GM12801 (cell line): ENCODE results near the gene TAS1R2.

Experiments
- TF ChIP-seq, protein P1 (sequence below): IDR thresholded peaks from one replicate; pipeline ENCODE4 v1.5.1; 2011; ENCODE audit warnings: control low read depth; ENCODE audit not compliant: insufficient read length; ENCODE audit errors: extremely low read depth

Gene TAS1R2

DNA sequence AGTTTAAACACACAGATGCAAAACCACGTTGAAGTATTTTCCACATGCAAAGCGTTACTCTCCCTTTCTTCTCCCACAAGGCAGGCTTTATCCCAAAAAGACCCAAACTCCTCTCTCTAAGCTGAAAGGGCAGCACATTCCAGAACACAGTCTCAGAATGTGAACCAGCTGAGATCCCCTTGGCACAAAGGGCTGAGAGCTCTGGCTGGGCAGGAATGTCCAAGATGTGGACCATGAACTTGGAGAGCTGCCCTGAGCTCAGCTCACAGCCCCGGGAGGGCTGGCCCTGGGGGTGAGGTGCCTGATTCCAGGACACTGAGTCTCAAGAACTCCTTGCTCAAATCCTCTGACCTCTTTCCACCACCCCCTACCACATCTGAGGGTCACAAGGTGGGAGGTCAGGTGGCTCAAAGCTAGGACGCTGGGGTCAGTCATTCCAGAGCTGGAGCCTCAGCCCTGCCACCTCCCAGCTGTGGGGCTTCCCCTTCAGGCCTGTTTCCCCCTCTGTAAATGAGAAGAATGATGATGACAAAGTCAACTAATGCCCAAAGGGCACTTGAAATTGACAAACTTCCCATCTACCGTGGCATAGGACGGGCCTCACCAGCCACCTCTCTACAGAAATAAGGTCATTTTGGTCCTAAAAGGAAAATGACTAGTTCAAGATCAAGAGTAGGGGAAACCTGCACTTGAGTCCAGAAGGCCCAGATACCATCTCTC lies 31.4 kb upstream of the TAS1R2 start:
- TF ChIP-seq, protein P1, sequence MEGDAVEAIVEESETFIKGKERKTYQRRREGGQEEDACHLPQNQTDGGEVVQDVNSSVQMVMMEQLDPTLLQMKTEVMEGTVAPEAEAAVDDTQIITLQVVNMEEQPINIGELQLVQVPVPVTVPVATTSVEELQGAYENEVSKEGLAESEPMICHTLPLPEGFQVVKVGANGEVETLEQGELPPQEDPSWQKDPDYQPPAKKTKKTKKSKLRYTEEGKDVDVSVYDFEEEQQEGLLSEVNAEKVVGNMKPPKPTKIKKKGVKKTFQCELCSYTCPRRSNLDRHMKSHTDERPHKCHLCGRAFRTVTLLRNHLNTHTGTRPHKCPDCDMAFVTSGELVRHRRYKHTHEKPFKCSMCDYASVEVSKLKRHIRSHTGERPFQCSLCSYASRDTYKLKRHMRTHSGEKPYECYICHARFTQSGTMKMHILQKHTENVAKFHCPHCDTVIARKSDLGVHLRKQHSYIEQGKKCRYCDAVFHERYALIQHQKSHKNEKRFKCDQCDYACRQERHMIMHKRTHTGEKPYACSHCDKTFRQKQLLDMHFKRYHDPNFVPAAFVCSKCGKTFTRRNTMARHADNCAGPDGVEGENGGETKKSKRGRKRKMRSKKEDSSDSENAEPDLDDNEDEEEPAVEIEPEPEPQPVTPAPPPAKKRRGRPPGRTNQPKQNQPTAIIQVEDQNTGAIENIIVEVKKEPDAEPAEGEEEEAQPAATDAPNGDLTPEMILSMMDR: no peak

DNA sequence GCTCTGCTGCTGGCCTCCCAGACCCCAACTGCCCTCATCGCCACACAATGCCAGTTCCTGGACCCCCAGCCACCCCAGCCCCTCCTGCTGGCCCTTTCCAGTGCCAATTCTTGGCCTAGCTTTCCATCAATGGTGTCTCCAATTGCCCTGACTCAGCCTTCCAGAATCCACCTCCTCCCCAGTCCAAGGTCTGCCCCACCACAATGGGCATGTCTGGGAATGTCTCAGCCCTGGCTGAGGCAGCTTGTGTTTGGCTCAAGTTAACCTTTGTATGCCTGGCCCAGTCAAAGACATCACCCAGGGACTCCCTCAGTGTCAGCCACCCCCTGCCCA lies 26.5 kb upstream of the TAS1R2 start:
- TF ChIP-seq, protein P1: no peak

DNA sequence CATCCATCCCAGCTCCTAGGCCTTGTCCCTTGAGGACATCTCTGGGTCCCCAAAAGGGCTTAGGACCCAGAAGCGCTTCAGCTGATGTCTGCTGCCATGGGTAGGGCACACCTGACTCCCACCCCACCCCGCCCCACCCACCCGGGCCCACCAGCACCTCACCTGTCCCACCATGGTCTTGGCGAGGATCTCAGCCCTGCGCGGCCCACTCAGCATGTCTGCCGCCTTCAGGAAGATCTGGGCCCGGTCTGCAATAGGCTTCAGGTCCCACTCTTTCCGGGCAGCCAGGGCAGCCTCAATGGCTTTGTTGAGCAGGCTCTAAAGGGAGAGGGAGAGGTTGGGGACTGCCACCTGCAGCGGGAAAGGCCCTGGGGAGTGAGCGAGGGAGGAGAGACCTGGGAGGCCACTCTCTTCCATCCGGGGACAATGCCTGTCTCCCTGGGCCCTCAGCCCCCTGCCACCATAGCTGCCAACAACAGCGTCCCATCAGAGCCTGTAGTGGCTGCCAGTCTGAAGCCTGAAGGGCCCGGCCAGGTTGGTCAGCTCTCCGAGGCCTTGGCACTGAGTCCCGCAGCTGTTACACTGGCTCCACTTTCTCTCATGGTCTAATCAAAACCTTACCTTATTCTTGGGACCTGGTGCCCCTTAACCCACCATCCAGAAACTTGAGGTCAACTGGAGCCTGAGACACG lies 26.0 kb upstream of the TAS1R2 start:
- TF ChIP-seq, protein P1: no peak

DNA sequence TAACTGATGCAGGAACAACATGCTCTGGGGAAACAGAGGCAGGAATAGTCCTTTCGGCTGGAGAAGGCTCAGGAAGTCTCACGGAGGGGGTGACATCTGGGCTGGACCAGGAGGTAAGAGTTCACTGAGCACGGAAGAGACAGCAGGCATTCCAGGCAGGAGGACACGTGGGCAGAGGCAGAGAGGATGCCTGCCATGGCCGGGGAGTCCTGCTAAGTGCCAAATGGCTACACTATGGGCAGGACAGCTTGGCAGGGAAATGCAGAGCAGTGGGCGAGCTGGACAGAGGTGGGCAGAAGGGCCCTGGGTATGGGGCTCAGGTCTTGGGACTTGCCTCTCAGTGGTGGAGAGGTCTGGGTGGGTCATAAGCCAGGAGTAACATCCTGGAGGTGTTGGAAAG lies 25.3 kb upstream of the TAS1R2 start:
- TF ChIP-seq, protein P1: no peak

DNA sequence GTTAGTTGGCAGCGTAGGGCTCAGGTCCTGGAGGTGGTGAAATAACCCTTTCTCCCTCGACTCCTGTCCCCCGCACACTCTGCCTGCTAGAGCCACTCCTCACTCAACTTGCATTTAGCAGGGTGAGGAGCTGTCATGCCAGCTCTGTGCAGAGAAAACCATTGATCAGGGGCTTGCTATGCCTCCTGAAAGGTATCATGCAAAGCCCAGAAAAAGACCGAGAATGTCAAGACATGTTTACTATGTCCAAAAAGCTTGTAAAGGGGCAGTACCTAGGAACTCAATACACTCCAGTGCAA lies 24.9 kb upstream of the TAS1R2 start:
- TF ChIP-seq, protein P1: no peak

DNA sequence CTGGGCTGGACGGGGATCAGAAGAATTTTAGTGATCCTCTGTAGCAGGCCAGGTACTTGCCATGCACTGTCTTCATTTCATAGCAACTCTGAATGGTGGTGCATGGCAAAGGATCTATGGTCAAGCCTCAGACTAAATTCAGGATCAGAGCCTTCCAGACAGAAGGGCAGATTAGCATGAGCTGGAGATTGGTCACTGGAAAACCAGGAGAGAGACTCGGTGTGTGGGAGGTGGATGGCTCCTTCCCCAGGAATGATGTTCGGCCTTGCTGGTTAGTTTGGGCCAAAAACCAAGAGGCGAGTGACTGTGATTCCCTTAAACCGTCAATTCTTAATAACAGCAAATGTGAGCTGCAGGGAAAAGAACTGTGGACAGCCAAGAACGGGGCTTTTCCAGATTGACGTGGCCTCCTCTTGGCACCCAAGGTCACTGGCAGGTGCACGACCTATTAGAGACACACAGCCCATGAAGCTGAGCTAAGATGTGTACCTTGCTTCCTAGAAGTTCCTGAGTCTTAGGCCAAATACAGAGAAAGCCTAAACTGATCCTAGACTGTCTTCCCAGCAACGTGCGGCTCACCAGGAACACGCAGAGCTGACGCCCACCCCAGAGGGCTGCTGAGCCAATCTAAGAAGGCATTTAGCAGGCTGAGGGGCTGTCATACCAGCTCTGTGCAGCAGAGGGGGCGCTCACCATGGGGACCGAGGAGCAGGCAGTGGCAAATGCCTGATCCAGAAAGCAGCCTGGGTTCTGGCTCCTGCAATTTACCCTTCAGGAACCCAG lies 24.4 kb upstream of the TAS1R2 start:
- TF ChIP-seq, protein P1: no peak

DNA sequence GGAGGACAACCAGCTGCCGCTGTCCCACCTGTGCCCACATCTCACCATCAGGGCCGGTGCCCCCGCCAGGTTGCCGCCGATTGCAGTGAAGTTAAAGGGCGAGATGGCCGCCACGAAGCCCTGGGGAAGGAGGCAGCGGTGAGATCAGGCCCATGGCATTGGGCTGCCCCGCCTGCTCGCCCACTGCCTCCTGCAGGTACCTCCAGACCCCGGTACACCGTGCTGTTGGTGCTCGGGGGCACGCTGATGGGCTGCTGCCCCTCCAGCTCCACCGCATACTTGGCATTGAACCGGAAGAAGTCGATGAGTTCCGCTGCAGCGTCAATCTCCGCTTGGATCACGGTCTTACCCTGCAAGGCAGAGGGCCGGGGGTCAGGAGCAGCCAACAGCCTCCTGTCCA lies 23.6 kb upstream of the TAS1R2 start:
- TF ChIP-seq, protein P1: no peak
